PC-3 (cell line): Measurements from ENCODE around the gene RASGRP1.

ENCODE experiments used
- CTCF ChIP-seq: fragments of 300-600 bp; sonication (generic); conservative IDR thresholded peaks from 2 replicates; pipeline ENCODE4 v1.5.1; 2017; ENCODE audit warnings: antibody characterized with exemption, low read depth, mild to moderate bottlenecking, low read length
- EZH2phosphoT487 ChIP-seq: fragments of 300-600 bp; sonication (generic); IDR thresholded peaks from 2 replicates; pipeline ENCODE4 v1.6.1; 2018; ENCODE audit warnings: mild to moderate bottlenecking, antibody characterized with exemption, low read length, borderline replicate concordance

GRCh38 chr15:38560456-38560926, 4.1 kb downstream of the RASGRP1 start:
- TF ChIP-seq CTCF (no peak), EZH2phosphoT487 (no peak)
